Measurements from ENCODE around the gene CSAG3. TPM values are rescaled to one million over a fixed set of nuclear protein-coding genes. Genes with fewer than 3 reads are reported as not detected.
"Not testable (repeated sequence)": the region's sequence is repeated elsewhere in the genome, so short reads cannot be mapped to it uniquely, and the experiment has no call there.

Gene CSAG3
- total RNA-seq (2014; rRNA removed; shearing (Covaris generic)) = 0.21 and 2.2 TPM in 2 replicates

GRCh38 chrX:152758918-152759317, at the start of gene CSAG3:
Gene CSAG3, plus strand, starts transcription at chrX:152759218.
- not testable (repeated sequence) for DNase-seq (ENCODE audit: low read depth)

- not testable (repeated sequence) for DNase-seq (ENCODE audit: low read depth)
These were observed 45.8 kb upstream of the CSAG3 start for GRCh38 chrX:152713195-152713594.

- not testable (repeated sequence) for DNase-seq (ENCODE audit: low read depth)
These were observed 44.9 kb upstream of the CSAG3 start, which contains the start of gene MAGEA2B for GRCh38 chrX:152713815-152714787. Gene MAGEA2B, plus strand, starts transcription at chrX:152714628. Its CDS starts 2,479 bp downstream, at chrX:152717107.

GRCh38 chrX:152725409-152725808, 33.6 kb upstream of the CSAG3 start:
- no peak for DNase-seq (ENCODE audit: low read depth)

GRCh38 chrX:152733261-152733975, 25.6 kb upstream of the CSAG3 start, which contains the start of the genes CSAG1 and MAGEA12:
Gene CSAG1, minus strand, starts transcription at chrX:152733721. Its CDS starts 1,261 bp downstream, at chrX:152732460.
Gene MAGEA12, plus strand, starts transcription at chrX:152733757. Its CDS starts 2,405 bp downstream, at chrX:152736162.
- DNase-seq (ENCODE audit: low read depth) = peak; percentile 74

DNA sequence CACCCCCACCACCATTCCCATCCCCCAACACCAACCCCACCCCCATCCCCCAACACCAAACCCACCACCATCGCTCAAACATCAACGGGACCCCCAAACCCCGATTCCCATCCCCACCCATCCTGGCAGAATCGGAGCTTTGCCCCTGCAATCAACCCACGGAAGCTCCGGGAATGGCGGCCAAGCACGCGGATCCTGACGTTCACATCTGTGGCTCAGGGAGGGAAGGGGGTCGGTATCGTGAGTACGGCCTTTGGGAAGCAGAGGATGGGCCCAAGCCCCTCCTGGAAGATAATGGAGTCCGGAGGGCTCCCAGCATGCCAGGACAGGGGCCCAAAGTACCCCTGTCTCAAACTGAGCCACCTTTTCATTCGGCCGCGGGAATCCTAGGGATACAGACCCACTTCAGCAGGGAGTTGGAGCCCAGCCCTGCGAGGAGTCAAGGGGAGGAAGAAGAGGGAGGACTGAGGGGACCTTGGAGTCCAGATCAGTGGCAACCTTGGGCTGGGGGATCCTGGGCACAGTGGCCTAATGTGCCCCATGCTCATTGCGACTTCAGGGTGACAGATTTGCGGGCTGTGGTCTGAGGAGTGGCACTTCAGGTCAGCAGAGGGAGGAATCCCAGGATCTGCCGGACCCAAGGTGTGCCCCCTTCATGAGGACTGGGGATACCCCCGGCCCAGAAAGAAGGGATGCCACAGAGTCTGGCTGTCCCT, 24.7 kb upstream of the CSAG3 start:
- DNase-seq (ENCODE audit: low read depth) = not testable (repeated sequence)

GRCh38 chrX:152735101-152735500, 23.9 kb upstream of the CSAG3 start:
- DNase-seq (ENCODE audit: low read depth) = no peak

GRCh38 chrX:152735860-152736511, 23.0 kb upstream of the CSAG3 start:
- no peak for DNase-seq (ENCODE audit: low read depth)

GRCh38 chrX:152736528-152736927, 22.5 kb upstream of the CSAG3 start:
- DNase-seq (ENCODE audit: low read depth) = not testable (repeated sequence)

- no peak for DNase-seq (ENCODE audit: low read depth)
These were observed 20.5 kb upstream of the CSAG3 start for GRCh38 chrX:152738560-152738959.

DNA sequence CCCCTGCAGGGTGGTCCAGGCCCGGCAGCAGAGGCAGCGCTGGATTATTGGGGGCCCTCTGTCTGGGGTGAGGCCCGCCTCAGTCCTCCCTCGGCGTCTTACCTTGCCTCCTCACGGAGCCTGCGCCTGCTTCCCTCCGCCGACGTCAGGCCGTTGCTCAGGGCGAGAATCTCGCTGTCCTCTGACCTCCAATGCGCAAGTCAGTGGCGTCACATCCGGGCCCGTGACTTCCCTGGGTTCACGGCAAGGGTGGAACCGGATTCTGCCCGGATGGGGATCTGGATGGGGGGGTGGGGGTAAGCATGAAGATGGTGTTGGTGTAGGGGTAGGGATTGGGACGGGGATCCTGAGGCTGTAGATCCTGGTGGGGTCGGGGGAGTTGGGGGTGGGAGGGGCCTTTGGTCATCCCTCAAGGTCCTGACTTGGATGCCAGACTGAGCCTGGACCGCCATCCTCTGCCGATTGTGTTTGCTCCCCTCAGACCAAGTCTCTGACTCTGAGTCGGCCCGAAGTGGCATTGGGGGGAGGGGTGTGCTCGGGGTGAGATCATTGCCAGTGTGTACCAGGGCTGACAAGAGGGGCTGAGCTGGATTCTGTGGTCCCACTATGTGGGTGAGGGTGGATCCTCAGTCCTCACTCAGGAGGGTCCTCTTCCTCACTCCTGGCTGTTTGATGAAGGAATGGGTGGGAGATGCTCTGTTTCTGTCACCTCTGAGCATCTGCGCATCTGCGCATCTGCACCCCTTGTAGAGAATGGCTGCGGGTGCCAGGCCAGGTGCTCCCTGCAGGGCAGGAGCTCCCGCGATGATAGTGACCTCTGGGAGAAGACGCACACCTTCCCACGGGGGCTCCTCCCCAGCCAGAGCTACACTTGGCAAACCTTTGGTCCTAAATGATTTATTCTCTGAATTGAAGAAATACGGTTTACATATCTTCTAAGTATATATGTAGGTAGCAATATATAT, 5.0 kb upstream of the CSAG3 start, which contains the start of gene MAGEA2:
TSS of gene MAGEA2 (minus strand) at position 157 of the 965 bp plus-strand sequence. CDS start 2,479 bp downstream, outside the sequence.
- DNase-seq (ENCODE audit: low read depth) = not testable (repeated sequence)

DNA sequence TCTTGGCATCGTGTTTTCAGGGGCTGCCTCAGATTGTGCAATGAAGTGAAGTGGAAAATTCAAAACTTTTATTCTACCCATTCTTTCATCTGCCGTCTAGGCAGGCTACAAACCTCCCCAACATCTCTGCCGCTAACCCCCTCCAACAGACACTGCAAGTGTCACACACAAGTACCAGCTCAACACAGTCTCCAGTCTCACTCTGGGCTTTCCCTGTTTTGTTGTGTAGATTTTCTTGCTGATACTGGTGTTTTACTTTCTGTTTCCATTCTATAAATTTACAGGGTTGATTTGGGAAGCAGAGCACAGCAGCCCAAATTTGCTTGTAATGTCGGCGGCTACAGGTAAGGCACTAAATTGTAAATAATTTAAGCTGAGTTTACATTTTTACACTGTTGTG, 4.1 kb upstream of the CSAG3 start:
- not testable (repeated sequence) for DNase-seq (ENCODE audit: low read depth)

GRCh38 chrX:152759544-152759943, 526 bp downstream of the CSAG3 start:
- not testable (repeated sequence) for DNase-seq (ENCODE audit: low read depth)

DNA sequence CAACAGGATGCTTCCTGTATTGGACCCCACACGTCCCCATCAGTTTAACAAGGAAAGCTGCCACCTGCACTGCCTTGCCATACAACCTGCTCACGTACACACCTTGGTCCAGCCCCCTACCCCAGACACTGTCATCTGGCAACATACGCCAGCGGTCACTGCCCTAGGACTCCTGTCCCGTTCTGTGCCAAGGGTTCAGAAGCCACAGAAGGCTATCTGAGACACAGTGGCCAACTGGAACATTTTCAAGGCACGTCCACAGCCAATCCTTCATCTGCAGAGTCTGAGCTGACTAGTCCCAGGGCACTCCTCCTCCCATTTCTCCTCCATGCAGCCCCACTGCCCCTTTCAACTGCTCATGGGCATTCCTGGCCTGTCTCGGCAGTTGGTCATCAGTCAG, 2.6 kb downstream of the CSAG3 start:
- DNase-seq (ENCODE audit: low read depth) = not testable (repeated sequence)

DNA sequence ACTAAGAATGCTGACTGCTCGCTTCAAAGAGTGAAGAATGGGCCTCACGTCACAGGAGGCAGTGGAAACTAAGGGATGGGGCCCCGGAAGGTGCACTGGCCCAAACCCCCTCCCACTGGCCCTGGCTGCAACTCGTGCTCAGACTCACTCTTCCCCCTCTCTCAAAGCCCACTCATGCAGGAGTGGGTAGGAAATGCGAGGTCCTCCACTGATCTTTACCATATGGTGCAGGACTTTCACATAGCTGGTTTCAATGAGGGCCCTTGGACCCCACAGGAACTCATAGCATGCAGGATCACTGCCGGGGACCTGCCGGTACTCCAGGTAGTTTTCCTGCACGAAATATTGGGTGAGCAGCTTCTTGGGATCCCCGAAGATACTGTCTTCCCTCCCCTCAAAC, 7.5 kb downstream of the CSAG3 start:
- not testable (repeated sequence) for DNase-seq (ENCODE audit: low read depth)

GRCh38 chrX:152769549-152770289, 10.7 kb downstream of the CSAG3 start, which contains the start of gene MAGEA6:
Gene MAGEA6, minus strand, starts transcription at chrX:152769689. Its CDS starts 2,039 bp downstream, at chrX:152767650.
- not testable (repeated sequence) for DNase-seq (ENCODE audit: low read depth)

DNA sequence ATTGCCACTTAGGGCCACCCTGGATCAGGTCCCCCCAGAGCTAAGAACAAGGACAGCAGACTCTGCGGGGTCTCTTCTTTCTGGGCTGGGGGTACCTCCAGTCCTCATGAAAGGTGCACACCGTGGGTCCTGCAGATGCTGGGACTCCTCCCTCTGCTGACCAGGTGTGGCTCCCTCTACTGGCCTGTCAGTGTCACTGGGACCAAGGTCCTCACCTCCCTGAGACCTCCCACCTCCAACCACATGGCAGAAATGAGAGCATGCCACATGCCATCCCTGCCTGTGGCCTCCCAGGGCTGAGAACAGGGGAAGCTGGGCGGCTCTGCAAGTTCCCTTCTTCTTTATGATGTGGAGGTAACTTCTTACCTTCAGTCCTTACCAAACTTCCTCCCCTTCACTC, 28.0 kb downstream of the CSAG3 start:
- DNase-seq (ENCODE audit: low read depth) = not testable (repeated sequence)

GRCh38 chrX:152798945-152799344, 39.9 kb downstream of the CSAG3 start:
- no peak for DNase-seq (ENCODE audit: low read depth)

DNA sequence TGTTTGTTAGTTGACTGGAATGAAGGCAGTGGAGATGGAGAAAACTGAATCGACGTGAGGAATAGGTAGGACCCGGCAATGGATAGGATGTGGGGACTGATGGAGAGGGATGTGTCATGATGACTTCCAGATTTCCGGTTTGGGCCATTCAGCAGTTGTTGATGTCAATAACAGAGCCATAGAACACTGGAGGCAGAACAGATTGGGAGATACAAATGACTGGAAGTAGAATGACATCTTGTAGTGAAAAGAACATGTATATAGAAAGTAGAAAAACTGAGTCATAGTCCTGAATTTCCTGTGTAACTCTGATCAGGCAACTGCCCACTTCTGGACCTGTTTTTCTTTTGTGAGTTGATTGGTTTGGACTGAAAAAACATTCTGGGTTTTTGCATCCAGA, 47.0 kb downstream of the CSAG3 start:
- DNase-seq (ENCODE audit: low read depth) = peak; percentile 4

All from Daoy (cell line).